Esophagus squamous epithelium (tissue), 4 donors: ENCODE data around the gene TRIM71.

ENCODE experiments used
- POLR2A ChIP-seq, 4 donors: fragments of 450-650 bp; IDR thresholded peaks; one replicate each; pipeline ENCODE4 v1.6.1; 2017; ENCODE audit warnings: antibody characterized with exemption in 4 of 4, mild to moderate bottlenecking in 4 of 4, moderate library complexity in 3 of 4
- TF ChIP-seq, protein P1 (sequence below), 6 experiments: fragments of 450-650 bp in 4 of 6; fragments of 200-600 bp in 2 of 6; sonication (generic) in 2 of 6; IDR thresholded peaks; one replicate each; pipeline ENCODE4 v1.5.1; 2016 to 2019; ENCODE audit warnings: antibody characterized with exemption in 6 of 6, mild to moderate bottlenecking in 4 of 6, moderate library complexity in 4 of 6

DNA sequence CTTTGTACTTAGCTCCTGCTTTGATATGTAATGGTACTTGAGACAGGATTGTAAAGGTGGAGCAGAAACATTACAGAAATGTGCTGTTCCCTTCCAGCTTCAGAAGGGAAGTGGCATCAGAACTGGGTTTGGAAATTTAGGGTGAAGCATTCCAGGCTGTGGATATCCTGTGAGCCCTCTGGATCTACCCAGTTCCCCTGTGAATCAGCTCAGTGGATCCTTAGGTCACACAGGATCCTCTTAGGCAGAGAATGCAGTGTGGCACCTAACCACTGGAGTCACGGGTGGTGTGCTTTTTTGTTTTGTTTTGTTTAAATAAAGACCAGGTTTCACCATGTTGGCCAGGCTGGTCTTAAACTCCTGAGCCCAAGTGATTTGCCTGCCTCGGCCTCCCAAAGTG, 66.0 kb downstream of the TRIM71 start:
- TF ChIP-seq, protein P1, sequence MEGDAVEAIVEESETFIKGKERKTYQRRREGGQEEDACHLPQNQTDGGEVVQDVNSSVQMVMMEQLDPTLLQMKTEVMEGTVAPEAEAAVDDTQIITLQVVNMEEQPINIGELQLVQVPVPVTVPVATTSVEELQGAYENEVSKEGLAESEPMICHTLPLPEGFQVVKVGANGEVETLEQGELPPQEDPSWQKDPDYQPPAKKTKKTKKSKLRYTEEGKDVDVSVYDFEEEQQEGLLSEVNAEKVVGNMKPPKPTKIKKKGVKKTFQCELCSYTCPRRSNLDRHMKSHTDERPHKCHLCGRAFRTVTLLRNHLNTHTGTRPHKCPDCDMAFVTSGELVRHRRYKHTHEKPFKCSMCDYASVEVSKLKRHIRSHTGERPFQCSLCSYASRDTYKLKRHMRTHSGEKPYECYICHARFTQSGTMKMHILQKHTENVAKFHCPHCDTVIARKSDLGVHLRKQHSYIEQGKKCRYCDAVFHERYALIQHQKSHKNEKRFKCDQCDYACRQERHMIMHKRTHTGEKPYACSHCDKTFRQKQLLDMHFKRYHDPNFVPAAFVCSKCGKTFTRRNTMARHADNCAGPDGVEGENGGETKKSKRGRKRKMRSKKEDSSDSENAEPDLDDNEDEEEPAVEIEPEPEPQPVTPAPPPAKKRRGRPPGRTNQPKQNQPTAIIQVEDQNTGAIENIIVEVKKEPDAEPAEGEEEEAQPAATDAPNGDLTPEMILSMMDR (IDR thresholded peaks at IDR 0.05), result no peak
- TF ChIP-seq POLR2A (IDR thresholded peaks at IDR 0.05), result no peak
